ENCODE results near the gene RASEF.

Gene RASEF

DNA sequence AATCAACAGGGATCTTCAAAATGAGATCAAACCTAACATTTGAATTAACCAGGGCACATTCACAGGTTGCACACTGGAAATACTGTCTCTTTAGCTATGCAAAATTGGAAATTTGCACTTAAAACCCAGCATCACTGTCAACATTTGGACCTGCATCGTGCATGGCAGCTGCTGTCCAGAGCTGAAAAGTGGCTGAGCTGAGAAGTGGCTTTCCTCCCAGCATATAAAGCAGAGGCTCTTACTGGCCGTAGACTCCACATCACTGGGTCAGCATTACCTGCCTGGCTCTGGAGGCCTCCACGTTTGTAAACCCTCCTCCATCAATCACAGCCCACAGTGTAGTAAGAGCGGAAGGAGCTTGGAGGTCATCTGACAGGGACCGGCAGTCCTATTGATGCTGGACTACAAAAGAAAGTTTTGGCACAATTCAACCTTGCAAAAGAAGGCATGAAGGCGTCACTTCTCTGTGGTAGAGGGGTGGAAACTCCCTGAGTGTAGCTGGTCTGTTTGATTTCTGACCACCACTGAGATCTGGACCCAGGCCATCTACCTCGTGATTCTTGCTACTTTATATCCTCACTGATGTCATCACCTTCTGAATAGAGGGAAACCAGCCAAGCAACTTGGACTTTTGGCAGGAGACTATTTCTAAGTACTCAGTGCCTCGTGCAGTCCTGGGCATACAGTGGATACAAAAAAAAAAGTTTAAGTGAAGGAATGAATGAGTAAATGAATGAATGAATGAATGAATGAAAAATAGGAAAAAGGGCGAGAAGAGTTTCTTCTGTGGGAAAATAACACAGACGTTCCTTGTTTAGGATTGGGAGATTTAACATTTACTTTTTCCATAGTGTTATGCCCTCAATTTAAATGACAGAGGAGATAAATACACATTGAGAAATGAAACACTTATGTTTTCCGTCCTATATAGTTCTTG, 14.8 kb downstream of the RASEF start:
- DNase-seq = no peak

DNA sequence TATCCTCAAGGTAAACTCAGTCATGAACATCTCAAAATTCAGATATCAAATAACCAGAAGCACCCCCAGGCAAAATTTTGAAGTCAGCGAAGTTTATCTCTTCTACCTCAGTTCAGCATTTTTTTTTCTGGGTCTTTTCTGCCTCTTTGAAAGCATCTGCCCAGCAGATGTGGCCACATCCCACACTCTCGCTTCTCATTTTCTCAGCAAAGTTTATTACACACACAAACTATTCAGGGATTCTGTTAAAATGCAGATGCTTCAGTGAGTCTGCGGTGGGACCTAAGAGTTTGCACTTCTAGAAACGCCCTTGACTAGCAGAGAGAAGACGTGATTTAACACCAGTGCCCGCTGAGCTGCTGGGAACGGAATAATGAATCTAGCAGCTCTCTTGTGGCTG, 19.3 kb downstream of the RASEF start:
- no peak for DNase-seq

DNA sequence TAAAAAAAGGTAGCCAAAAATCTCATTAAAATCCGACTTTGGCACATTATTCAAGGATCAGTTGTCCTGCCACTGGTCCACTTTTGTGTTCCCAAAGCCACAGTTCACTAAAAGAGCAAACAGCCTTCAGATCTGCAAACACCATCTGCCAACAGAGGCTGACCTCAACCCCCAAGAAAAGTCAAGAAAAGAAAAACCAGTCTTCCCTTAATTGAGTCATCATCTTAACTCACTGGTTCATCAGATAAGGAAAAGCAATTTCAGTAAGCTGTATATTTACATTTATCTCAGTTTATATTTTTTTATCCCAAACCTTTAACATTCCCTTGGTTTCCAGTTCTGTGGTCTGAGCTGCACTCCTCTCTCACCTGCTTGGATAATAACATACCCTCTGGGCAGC, 21.2 kb downstream of the RASEF start:
- DNase-seq = no peak

DNA sequence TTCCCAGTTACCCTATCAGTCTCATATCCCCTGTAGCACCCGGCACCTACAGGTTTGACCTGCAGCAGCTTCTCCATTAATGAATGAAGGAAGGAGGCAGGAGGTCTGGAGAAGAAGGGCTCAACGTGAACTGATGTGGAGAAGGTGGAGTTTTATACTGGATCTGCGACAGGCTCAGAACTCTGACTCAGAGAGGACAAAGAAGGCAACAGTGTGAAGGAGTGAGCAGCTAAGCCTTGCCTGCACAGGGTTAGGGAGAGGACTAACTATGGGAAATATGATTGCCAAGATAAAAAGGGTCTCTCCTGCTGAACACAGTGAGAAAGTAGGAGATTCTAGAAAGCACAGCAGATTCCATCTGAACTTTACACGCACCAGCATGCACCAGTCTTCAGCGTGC, 23.6 kb downstream of the RASEF start:
- DNase-seq = no peak

DNA sequence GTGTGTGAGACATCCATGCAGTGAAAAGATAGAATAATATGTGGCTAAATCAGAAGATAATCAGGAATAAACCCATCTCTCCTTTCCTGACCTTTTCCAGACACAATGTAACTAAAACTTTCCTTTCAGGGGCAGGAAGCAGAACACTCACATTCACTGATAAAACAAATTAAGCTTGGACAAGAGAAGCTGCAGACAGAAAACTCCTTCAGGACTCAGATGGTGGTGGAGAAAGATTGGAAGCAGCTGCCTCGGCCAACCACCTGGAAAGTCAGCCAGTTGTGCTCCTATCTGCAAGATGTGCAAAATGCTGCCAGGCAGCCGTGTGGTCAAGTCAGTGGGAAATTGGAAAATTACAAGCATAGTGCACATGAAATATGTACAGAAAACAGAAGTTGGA, 26.9 kb downstream of the RASEF start:
- no peak for DNase-seq

DNA sequence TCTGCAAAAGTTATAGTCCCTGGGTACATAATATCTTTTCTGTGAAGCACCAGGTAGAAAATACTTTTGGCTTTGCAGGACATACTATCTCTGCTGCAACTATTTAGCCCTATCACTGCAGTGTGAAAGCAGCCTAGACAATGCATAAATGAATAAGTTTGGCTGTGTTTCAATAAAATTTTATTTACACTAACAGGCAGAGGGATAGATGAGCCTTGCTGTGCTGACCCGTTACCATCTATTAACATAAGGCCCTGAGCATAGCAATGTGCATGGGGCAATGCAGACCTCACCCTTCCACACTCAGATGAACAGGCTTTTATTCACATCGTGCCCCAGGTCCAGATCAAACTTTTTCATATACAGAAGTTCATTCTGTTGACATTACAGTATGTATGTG, 27.8 kb downstream of the RASEF start:
- DNase-seq = no peak

DNA sequence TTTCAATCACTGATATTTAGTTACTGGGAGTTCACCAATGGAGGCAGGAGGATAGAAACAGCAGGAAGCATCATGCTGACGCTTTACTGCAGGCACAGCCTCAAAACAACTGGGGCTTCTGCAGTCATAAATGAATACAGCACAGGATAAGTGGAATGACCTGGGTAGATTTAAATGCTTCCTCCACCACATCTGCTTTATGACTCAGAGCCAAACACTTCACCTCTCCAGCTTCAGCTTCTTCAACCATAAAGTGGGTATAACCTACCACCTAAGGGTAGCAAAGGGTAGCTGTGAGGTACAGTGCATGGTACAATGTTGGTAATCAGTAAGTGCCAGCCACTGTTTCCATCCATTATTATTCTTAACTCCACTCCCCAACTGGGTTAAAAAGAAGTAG, 28.4 kb downstream of the RASEF start:
- DNase-seq = no peak

DNA sequence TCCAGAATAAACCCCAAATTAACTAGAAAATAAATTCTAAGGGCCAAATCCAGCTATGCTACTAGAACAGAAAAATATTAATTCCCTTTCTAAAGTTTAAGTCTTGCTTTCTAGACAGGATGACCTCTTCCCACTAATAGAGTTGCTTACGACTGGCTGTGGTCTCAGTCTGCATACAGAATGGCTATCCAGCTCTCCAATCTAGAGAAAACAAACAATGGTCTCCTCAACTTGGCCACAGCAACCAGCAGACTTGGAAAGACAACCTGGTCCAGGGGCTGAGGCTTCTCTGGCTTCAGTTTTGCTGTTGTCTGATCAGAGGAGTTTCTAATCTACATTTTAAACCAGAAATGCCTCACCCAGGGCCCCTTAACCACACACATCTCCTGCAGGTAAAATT, 28.9 kb downstream of the RASEF start:
- DNase-seq = no peak

DNA sequence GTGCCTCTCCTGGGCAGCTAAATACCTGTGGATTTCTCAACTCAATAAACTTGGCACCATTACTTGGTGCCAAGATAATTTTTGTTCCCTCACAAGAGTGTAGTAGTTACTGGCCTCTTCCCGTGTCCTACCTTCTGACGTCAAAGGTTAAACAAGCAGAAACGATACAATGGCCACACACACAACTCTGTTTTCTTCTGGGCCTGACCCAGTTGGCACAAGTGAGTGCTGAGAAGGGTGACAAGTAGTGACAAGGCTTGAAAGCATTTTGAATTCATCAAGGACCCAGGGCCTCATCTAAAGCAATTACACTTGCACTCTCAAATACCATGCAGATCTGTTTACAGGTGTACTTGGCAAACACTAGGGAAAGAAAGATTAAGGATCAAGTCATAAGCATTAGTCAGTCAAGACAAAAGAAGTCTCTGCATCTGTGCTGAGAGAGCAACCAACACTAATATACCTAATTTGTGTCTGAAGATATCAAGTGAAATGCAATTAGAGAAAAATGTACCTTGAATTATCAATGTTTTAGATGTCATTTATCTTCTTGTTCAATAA, 30.8 kb downstream of the RASEF start:
- no peak for DNase-seq

DNA sequence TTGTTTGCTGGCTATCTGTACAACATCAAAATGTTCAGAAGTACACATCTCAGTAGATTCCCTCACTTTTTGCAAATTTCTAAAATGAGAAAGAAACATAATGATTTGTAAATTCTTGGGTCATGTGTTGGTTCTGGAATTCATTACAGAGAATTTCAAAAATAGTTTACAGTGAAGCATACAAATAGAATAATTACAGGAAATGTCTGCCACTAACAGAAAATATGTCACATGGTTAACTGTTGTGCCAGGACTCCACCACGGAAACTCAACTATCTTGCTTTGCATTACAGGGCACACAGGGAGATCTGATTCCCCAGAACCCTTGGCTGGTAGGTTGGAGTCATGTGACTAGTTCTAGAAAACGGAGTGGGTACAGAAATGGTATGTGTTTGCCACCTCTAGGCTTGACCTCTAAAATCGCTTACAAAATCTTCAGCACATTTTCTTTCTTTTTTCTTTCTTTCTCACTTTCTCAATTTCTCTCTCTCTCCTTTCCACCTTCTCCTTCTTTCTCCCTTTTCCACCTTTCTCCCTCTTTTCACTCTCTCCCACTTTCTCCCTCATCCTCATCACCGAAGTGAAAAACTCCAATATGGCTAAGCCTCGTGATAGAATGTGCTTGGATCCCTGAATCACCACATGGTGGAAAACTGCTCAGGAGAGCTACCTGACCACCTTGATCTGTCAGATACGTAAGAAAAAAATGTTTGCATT, 32.4 kb downstream of the RASEF start:
- DNase-seq = no peak

DNA sequence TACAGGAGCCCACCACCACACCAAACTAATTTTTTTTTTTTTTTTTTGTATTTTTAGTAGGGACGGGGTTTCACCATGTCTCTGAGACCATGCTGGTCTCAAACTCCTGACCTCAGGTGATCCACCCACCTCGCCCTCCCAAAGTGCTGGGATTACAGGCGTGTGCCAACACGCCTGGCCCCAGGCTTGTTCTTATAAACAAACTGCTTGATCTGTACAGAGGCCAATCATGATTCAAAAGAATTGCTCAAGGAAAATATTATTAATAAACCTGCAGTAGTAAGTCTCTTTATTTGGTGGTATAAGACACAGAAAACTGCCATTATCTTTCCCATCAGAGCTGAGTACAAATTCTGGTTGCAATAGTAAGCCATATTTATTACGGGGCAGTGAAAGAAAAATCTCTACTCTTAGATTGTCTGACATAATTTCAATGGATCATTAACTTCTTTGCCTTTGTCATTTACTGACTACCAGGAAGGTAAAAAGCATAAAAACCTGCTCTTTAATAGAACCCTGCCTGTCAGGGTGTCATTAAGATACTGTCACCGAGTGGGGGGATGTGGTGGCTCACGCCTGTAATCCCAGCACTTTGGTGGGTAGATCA, 33.3 kb downstream of the RASEF start:
- DNase-seq = no peak

DNA sequence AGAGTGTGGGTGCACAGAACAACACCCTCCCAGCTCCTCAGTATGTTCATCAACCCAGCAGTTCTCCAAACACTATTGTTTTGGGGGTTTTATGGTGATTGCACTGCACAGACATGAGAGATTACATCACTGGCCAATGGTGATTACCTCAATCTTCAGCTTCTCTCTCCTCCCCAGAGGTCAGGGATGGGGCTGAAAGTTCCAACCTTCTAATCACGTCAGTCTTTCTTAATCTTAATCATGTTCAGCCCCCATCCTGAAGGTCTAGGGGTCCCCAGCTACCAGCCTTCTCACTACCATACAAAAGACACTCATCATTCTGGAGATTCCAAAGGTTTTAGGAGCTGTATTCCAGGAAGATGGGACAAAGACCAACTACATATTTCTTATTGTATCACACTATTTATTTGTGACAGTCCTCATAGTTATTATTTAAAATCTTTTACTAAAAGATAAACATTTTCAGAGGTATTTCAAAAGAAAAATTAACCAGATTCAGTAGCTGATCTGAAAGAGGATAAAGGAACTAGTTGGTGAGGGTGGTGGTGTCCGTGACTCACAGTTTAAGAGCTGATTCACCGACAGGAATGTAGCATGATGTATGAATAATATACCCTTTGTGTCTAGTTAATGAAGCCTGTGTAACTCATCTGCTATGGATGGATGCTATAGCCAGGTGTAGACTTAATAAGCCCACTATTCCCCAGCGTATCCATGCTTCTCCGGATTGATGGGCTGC, 35.6 kb downstream of the RASEF start:
- DNase-seq = no peak

DNA sequence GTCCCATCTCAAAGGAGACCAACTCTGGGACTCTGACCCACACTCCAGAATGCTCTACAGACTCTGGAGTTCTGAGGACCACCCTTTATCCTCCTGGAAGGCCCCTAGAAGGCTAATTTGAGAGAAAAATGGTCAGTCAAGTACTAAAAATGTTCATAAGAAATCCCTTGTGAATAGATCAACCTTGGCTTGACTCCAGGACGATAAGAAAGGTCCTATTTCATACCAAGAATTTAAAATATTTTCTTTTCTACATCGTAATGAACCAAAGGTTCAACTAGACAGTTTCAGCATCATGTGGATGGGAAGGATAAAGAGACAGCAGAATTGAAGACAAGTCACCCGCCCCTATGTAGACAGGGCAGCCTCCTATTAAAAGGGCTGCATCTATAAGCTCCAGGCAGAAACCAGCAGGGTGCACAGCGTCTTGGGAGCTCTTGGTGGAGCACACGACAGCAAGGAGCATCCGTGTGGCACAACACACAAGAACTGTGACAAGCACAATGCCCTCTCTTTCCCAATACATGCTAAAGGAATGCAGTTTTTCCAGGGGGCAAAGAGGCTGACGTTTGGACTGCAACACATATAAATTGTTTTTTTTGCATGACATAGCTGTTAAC, 38.3 kb downstream of the RASEF start:
- no peak for DNase-seq

DNA sequence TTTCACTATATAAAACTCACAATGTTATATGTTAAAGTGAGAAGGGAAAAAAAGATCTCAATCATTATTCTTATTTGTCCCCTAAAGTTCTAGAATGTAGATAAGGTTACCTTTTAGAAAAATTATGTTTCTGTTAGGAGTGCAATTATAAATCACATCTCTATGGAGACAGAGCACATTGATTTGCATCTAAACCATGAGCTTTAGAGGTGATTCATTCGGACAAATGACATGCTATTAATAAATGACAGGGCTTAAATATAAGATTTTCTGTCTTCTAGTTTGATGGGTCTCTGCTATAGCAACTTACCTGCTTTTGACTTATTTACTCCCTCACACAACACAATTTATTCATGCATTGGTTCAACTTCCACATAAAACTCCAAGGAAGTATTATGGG, 39.8 kb downstream of the RASEF start:
- DNase-seq = no peak

DNA sequence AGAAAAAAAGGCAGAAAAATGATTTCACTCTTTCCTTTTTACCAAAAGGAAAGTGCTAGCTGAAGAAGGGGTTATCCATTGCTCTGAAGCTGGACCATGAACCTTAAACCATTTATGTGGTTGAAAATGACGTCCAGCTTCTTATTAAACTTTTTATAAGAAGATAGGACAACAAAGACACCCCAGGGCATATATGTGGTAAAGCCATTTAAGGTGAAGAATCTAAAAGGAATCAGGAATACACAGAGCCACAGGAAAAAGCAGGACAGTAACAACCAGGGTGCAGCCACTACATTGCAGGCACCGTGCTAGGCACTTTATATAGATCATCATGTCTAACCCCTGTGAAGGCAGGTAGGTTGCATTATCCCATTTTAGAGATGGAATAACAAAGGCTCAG, 42.1 kb downstream of the RASEF start:
- DNase-seq = no peak

DNA sequence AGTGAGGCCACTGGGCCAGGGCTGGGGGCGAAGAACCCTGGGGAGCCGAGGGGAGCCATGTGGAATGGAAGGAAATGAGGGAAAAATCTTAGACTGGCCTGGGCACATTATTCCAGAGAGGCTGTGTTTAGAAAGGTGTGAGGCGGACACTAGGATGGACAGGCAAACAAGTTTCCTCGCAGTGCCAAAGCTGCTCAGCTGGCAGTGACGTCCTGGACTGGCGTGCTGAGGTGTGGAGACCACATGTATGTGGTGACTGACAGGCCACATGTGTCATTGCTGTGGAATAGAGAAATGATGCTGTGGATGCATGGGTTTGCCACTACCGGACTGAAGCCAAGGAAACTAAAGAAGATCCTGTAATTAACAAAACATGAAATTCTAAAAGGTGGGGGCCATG, 42.6 kb downstream of the RASEF start:
- DNase-seq = no peak

DNA sequence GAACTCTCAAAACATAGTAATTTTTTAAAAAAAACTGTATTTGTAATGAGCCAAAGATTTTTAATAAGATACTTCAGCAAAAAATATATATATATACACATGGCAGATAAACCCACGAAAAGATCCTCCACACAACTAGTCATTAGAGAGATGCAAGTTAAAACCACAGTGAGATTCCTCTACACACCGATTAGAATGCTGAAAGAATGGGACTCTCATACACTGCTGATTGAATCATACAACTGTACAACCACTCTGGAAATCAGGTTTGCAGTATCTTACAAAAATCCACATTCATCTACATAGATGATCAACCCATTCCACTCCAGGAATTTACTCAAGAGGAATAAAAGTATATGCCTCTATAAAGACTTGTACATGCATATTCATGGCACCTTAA, 43.7 kb downstream of the RASEF start:
- no peak for DNase-seq

DNA sequence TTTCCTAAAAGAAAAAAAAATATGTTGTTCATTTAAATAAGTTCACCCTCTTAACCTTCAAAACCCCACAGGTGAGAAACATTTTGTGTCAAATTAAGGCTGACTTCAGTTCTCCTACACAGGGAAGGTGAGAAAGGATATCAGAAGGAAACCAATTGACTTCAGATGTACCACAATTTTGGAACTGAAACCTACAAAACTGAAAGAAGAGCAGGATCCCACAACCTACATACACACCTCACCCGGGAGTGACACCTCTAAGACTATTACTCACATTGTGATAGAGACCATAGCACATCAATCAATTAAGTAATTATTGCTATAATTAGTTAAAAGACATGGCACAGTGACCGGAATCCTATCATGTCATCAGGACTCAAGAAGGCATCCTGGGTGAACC, 47.0 kb downstream of the RASEF start:
- no peak for DNase-seq

DNA sequence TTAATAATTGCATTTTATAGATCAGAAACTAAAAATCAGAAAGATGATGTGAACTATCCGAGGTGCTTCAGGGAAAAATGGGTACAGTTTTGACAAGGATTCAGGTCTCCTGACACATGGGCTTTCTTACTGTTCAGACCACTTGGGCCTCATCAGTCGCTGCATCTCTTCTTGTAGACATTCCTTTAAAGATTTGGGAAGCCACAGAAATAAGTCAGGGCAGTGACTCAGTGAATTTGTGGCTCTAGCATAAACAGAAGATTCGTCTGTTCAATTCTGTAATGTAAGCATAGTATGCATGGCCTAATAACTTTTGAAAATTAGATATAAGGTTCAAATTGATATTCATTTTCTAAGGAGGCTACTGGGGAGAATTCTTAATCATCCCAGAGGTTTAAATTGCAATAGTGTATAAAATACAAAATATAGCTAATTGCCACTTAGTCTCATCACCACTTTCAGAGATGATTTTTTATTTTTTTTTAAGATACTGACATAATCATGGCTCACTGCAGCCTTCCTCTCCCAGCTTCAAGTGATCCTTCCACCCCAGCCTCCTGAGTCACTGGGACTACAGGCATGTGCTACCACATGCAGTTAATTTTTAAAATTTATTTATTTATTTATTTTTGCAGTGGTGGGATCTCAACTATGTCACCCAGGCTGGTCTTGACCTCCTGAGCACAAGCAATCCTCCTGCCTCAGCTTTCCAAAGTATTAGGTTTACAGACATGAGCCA, 48.9 kb downstream of the RASEF start:
- no peak for DNase-seq

DNA sequence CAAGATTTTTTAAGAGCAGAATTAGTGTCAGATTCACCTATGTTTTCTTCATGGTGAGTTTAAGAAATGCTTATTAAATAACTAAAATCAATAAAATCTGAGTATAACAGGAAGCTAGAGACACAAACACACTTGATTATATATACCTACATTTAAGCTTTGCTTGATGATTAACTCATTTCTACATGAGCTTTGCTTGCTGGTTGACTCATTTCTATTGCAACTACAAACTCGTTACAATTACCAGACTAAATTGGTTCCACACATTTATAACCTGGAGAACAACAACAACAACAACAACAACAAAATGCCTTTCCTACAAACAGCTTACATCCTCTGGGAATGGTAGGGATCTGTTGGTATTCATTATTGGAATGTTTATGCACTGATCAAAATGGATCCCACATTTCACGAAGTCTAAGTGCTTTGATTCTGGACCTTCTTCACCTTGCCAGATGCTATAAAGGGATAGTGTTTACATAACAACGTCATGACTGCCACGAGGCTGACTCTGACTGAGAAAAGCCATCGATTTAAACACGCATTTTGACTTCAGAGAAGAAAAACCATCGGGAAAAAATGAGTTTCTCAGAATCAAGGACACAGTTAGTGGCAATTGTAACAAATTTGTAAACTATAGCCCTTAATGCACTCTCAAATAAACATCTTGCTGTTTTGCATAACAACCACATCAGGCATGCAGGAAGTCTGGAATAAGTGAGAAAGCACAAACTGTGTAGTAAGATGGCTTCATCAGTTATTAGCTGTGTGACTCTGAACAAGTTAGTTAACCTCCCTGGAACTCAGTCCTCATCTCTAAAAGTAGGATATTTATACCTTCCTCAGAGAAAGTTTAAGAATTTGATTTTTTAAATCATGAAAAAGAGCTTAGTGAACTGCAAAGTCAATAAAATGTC, 49.8 kb downstream of the RASEF start:
- no peak for DNase-seq

Measured in CD4-positive, alpha-beta T cell treated with Interleukin-12 subunit alpha and Interleukin-12 subunit beta, for 1 hour (primary cell).